Ramos (cell line): ENCODE results near the gene CPEB3.

Source experiments
- in situ Hi-C: fragments of 300-500 bp; cut with MboI; formaldehyde crosslinking; loops from one replicate; pipeline ENCODE4 v1.14.3; 2022; ENCODE audit warnings: low sequenced_read_pairs; ENCODE audit not compliant: unreplicated experiment

Gene CPEB3

GRCh38 chr10:92268748-92269147 is 22.1 kb downstream of the CPEB3 start:
- in situ Hi-C loops: no loop called here

DNA sequence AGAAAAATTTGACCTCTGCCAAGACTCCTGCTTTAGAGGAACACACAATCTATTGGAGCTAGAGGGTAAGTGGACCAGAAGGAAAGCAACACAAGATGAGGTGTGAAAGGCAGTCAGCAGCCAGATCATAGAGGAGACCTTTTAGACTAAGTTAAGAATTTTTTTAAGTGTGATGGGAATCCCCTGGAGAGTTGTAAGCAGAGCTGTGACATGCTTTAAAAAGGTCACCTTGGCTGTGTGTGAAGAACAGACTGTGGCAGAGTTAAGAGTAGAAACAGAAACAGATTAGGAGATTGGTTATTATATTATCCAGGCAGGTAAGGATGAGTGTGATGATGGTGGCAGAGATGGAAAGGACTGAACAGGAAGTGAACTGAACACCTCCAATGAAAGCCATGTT is 23.5 kb downstream of the CPEB3 start:
- in situ Hi-C loops: no loop called here

GRCh38 chr10:92265687-92266258 is 25.1 kb downstream of the CPEB3 start:
- in situ Hi-C loops: no loop called here

GRCh38 chr10:92264249-92264648 is 26.6 kb downstream of the CPEB3 start:
- in situ Hi-C loops: no loop called here

- in situ Hi-C loops: no loop called here
Observed at GRCh38 chr10:92263396-92263795, 27.5 kb downstream of the CPEB3 start.

DNA sequence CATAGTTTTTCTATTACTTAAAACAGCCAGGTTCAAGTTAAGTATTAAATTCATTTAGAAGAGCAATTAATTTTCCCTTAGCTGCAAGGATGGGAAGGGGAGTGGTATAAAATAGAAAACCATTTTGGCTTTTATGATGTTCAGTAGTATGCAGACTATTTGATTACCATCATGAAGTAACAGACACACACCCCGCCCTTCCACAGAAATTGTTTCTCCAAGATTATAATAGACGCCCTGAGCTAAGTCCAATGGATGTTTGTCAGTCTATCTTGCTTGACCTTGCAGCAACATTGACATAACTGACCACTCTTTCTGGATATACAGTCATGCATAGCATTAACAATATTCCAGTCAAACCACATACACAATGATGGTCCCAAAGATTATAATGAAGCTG is 42.3 kb downstream of the CPEB3 start:
- in situ Hi-C loops: no loop called here

GRCh38 chr10:92244796-92245195 is 46.1 kb downstream of the CPEB3 start:
- in situ Hi-C loops: no loop called here

DNA sequence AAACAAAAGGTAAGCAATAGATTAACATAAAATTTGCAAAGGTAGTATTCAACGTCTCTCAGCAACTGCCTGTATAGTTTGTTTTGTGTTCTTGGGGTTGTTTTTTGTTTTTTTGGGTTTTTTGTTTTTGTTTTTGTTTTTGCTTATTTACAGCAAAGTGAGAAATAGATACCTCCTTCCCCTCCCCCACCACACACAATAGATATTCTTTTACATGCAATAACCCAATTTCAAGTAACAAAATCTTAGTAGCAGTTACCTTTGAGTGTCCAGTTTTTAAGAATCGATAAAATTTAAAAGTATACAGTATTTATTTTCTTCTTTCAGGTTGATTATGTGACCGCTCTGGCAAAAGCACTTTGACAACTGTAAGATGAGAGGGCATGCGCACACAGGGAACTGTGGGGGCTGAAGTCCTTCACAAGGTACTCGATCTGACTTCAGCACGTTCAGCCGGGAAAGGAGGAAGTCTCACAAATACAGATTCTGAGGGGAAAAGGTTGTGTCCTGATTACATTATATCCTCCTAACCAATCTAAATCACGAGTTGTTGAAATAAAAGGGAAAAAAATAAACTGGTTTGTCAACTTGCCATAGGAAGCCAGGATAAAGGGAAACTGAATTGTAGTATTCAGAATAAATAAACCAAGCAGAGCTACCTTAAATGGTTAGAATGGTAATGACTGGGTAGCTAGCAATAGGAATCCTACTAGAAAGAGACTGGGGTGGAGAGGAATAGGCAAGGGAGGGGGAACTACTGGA is 47.8 kb downstream of the CPEB3 start:
- in situ Hi-C loops: no loop called here

DNA sequence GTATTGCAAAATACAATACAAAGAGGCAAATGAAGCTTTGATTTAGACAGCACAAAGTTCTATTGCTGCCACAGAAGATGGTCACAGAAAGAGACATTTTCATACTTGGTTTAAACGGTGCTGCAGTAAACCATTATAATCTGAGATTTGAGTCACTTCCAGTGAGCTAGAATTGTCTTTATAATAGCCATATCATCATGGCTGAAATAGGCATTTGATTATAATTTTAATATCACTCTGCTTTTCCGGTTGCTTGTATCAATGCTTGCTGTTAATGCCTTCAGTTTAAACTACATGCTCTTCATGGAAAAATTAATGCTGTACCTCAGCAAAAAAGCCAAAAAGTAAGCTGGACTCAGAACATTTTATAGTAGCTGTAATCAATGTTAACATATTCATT is 48.5 kb downstream of the CPEB3 start:
- in situ Hi-C loops: no loop called here

DNA sequence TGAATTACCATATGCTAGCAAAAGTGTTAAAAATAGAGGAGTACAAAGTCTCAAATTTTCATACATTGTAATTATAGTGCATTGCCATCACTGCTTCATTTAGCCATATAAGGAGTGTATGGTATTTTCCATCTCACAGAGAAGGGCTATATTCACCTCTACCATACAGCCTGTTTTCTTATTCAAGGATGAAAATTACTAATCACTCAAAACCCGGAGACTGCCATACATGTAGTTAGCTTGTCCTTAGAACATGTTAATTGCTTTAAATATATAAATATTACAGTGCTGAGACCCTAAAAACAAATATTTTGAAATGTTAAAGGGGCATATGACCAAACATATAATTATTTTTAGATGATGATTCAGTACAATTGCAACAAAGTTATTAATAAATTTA is 49.4 kb downstream of the CPEB3 start:
- in situ Hi-C loops: no loop called here

DNA sequence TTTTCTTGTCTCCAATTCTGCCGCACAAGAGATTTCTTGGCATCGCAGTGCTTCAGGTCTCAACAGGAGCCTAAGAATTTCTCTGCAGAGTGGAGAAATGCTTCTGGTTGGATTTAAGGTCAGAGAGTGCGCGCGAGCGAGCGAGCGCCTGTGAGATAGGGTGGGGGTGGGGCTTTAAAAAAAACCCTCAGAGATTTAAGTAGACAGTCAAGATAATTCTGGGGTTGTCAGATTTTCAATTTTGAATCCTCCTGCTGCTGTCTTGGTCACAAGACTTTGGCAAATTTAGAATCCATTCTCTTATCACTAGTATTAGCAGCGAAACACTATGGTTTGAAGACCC is 49.7 kb downstream of the CPEB3 start:
- in situ Hi-C loops: no loop called here

GRCh38 chr10:92240289-92241157 is 50.4 kb downstream of the CPEB3 start:
- in situ Hi-C loops: no loop called here

DNA sequence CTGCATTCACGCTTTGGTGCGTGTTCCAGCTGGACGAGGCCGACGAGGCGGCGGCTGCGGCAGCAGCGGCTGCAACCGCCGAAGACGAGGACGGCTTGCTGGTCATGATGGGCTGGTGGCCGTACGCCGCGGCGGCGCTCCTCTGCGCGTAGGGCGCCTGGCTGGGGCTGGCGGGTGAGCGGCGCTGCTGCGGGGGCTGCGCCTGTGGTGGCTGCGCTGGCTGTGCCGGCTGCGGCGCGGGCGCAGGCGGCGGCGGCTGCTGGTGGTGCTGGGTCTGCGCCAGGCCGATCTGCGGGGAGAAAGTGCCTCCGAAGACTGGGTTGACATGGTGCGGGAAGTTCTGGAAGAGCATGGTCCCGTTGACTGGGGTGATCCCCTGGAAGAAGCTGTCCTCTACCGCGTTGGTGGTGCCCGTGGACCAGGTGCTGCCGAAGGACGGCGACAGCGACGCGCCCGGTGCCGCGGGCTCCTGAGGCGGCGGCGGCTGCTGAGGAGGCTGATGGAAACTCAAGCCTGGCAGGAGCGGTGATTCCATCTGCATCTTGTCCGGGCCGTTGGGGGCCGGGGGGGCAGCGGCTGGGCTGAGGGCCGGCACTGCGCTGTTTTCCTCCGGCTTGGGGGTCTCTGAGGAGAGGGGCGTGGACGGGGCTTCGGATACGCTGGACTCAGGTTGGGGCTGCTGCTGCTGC is 51.1 kb downstream of the CPEB3 start:
- in situ Hi-C loops: no loop called here

- in situ Hi-C loops: no loop called here
Observed at GRCh38 chr10:92239151-92239599, 51.7 kb downstream of the CPEB3 start.

DNA sequence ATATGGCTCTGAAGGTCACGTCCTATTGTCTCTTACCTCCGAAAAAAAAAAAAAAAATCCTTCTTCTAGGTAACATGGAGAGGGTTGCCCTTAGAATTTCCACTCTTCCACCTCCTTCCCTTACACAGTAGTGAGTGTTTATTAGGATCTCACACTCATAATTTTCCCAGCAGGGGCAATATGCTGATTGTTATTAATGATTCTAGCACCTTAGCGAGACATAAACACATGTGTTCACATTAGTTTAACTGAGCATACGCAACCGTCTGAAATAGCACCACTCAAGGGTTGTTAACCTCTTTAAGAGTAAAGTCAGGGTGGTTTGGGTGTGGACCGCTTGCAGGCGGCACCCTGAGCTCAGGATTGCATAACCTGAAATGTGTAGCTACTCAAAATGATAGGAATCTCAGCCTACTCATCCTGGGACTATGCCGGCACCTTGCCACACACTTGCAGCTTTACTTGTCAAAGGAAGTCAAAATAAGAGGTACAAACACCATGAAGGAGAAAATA is 52.2 kb downstream of the CPEB3 start:
- in situ Hi-C loops: no loop called here

DNA sequence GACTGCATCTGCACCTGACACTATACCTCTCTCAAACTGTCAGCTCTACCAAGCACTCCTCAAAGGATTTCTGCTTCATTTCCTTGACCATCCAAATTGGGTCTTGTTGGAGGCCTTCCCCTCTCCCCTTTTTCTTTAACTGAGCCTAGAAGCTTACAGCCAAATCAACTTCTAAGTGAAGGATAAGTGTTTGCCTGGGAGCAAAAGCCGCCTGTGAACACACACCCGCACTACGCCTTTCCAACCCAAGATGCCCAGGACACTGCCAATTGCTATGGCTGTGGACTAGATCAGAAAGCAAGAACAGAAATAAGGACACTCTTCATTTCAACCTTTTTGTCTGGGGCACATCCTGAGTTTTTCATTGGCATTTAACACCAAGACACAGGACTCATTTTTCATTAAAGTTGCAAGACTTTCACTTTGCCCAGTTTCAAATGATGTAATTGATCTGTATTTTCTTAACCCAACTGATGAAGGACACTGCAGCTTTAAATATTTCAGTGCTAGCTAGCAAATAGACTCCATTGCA is 52.8 kb downstream of the CPEB3 start:
- in situ Hi-C loops: no loop called here

DNA sequence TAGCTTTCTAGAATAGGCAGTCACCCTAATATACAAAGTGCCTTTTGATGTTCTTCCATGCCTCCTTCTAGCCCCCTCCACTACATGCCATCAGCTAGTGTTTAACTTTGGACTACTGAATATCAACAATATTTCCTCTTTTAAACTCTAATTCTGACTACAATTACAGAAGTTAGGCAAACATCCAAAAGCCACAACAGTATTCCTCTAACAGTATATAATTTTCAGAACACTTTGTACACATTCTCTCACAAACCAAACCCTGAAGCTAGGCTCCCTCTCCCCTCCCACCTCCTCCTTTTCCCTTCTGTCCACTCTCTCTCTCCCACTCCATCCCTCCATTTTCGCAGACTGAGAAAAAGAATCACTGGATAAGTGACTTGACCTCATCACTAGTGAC is 59.7 kb downstream of the CPEB3 start:
- in situ Hi-C loops: no loop called here

DNA sequence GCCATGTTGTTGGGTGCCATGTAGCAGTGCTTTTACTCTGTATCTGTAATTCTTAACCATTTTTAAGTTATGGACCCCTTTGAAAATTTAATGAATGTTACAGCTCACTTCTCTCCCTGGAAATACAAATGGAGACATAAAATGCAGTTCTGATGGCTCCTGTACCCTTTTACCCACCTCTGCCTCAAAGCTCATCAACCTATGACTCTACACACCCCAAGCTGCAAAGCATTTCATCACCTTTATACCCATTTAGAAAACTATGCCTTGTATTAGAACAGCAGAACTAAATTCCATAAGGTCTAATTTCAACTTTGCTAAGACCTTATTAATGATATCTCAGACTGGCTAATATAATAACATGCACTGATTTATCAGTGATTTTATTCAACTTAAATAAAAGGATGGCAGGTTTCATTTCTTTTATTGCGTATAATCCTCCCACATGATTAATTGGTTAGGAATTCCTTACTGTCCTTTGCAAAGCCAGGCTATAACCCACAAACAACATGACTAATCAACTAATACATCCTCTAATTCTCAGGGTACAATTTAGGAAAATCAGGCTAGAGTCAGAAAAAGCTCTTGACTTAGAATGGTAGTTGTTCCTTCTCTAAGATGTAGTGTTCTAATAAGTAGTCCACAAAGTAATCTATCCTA is 68.1 kb downstream of the CPEB3 start:
- in situ Hi-C loops: no loop called here

- in situ Hi-C loops: no loop called here
Observed at GRCh38 chr10:92219559-92219958, 71.3 kb downstream of the CPEB3 start.

- in situ Hi-C loops: no loop called here
Observed at GRCh38 chr10:92218569-92218968, 72.3 kb downstream of the CPEB3 start.
